Ascending aorta (tissue), 2 donors: Measurements from ENCODE around the gene GLYR1. TPM values are rescaled to one million over a fixed set of nuclear protein-coding genes. Genes with fewer than 3 reads are reported as not detected.

Source experiments
- DNase-seq, 2 donors: peaks; one replicate each; pipeline ENCODE4 v3.0.0-alpha.2; 2019; ENCODE audit warnings: low spot score in 2 of 2
- H3K27ac ChIP-seq, 2 donors: fragments of 200-600 bp; sonication (generic); one replicate each; pipeline ENCODE4 v1.5.1; 2016 to 2017; ENCODE audit warnings: mild to moderate bottlenecking in 1 of 2
- H3K27me3 ChIP-seq: fragments of 200-600 bp; sonication (generic); one replicate; pipeline ENCODE4 v1.5.1; 2017
- H3K36me3 ChIP-seq, 2 donors: fragments of 200-600 bp; sonication (generic); one replicate each; pipeline ENCODE4 v1.5.1; 2016
- H3K4me1 ChIP-seq, 2 donors: fragments of 200-600 bp; sonication (generic); one replicate each; pipeline ENCODE4 v1.5.1; 2016 to 2017; ENCODE audit warnings: mild to moderate bottlenecking in 1 of 2
- H3K4me3 ChIP-seq, 2 donors: fragments of 200-600 bp; sonication (generic); one replicate each; pipeline ENCODE4 v1.5.1; 2016 to 2017; ENCODE audit warnings: mild to moderate bottlenecking in 1 of 2
- H3K9me3 ChIP-seq, 2 donors: fragments of 200-600 bp; sonication (generic); one replicate each; pipeline ENCODE4 v1.5.1; 2016
- intact Hi-C: fragments of 100-400 bp; cut with DNase I; formaldehyde crosslinking; loops from one replicate; pipeline ENCODE4 v1.15.1; 2023
- total RNA-seq: library from RNA; depleted of rRNA; stranded (reverse); fragments of >200 nt; gene quantifications from one replicate; pipeline ENCODE4 v1.1.0, GENCODE V29; 2016
- TF ChIP-seq, protein P1 (sequence below), 3 experiments: fragments of 200-600 bp in 2 of 3; fragments of 450-650 bp in 1 of 3; sonication (generic) in 2 of 3; IDR thresholded peaks; one replicate each; pipeline ENCODE4 v1.5.1; 2016 to 2019; ENCODE audit warnings: antibody characterized with exemption in 3 of 3, mild to moderate bottlenecking in 1 of 3, moderate library complexity in 1 of 3

GLYR1 gene
- total RNA-seq, 1 donor from 2014 or later, result 39.2 TPM

DNA sequence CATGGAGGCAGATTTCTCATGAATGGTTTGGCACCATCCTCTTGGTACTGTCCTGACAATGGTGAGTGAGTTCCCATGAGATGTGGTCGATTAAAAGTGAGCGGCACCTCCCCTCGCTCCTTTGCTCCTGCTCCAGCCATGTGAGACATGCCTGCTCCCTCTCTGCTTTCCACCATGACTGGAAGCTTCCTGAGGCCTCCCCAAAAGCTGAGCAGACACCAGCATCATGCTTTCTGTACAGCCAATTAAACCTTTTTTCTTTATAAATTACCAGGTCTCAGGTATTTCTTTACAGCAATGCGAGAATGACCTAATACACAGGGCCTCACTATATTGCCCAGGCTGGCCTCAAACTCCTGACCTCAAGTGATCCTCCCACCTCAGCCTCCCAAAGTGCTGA is 92.2 kb downstream of the GLYR1 start:
- intact Hi-C loops, result no loop called here
- H3K27me3 ChIP-seq, result no peaks in the 10 kb centered on the region
- H3K36me3 ChIP-seq, result peaks cover 88 to 91% of the 10 kb centered on the region in 2 donors
- no peaks in the 10 kb centered on the region for H3K4me1 ChIP-seq
- no peak overlapping the region for H3K4me3 ChIP-seq
- no peak for DNase-seq
- H3K9me3 ChIP-seq, result no peaks in the 10 kb centered on the region
- TF ChIP-seq, protein P1, sequence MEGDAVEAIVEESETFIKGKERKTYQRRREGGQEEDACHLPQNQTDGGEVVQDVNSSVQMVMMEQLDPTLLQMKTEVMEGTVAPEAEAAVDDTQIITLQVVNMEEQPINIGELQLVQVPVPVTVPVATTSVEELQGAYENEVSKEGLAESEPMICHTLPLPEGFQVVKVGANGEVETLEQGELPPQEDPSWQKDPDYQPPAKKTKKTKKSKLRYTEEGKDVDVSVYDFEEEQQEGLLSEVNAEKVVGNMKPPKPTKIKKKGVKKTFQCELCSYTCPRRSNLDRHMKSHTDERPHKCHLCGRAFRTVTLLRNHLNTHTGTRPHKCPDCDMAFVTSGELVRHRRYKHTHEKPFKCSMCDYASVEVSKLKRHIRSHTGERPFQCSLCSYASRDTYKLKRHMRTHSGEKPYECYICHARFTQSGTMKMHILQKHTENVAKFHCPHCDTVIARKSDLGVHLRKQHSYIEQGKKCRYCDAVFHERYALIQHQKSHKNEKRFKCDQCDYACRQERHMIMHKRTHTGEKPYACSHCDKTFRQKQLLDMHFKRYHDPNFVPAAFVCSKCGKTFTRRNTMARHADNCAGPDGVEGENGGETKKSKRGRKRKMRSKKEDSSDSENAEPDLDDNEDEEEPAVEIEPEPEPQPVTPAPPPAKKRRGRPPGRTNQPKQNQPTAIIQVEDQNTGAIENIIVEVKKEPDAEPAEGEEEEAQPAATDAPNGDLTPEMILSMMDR (IDR thresholded peaks at IDR 0.05), result no peak
- no peak overlapping the region for H3K27ac ChIP-seq

DNA sequence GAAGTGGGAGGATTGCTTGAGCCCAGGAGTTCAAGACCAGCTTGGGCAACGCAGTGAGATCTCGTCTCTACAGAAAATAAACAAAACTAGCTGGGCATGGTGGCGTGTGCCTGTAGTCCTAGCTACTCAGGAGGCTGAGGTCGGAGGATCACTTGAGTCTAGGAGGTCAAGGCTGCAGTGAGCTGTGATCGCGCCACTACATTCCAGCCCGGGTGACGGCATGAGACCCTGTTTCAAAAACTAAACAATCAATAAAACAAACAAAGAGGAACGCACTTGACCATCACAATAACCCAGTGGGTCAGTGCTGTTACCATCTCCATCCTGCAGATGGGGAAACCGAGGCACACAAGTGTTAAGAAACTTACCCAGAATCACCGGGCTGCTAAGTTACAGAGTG is 93.9 kb downstream of the GLYR1 start:
- no peak overlapping the region for H3K4me3 ChIP-seq
- intact Hi-C loops, result no loop called here
- no peak for DNase-seq
- no peaks in the 10 kb centered on the region for H3K9me3 ChIP-seq
- H3K36me3 ChIP-seq, result peaks cover 74 to 87% of the 10 kb centered on the region in 2 donors
- no peak overlapping the region for H3K27ac ChIP-seq
- TF ChIP-seq, protein P1 (IDR thresholded peaks at IDR 0.05), result no peak
- H3K4me1 ChIP-seq, result no peaks in the 10 kb centered on the region
- H3K27me3 ChIP-seq, result no peaks in the 10 kb centered on the region

Other genes with a start within 250 kb of the GLYR1 start
- 4.6 TPM for gene UBALD1, start 232.4 kb downstream of the GLYR1 start, total RNA-seq
- 201 TPM for gene MGRN1, start 222.5 kb downstream of the GLYR1 start, total RNA-seq
- gene NUDT16L1, start 153.7 kb downstream of the GLYR1 start, total RNA-seq, result 77.3 TPM
- 55.9 TPM for gene ANKS3, start 113.0 kb downstream of the GLYR1 start, total RNA-seq
- gene DNAAF8, start 112.8 kb downstream of the GLYR1 start, total RNA-seq, result not detected
- 13.7 TPM for gene ZNF500, start 80.1 kb downstream of the GLYR1 start, total RNA-seq
- gene SEPTIN12, start 58.9 kb downstream of the GLYR1 start, total RNA-seq, result not detected
- not detected for gene SMIM22, start 51.9 kb downstream of the GLYR1 start, total RNA-seq
- gene ROGDI, start 44.7 kb downstream of the GLYR1 start, total RNA-seq, result 10.5 TPM
- gene UBN1, start 193 bp upstream of the GLYR1 start, total RNA-seq, result 31.8 TPM
- gene PPL, start 89.9 kb upstream of the GLYR1 start, total RNA-seq, result 25.7 TPM
- gene SEC14L5, start 111.0 kb upstream of the GLYR1 start, total RNA-seq, result 5.7 TPM
- gene NAGPA, start 186.6 kb upstream of the GLYR1 start, total RNA-seq, result 23.0 TPM
- gene C16orf89, start 218.7 kb upstream of the GLYR1 start, total RNA-seq, result 4.6 TPM
- gene ALG1, start 224.6 kb upstream of the GLYR1 start, total RNA-seq, result 27.2 TPM